Smooth muscle cell (in vitro differentiated cells): ENCODE data around the gene EGLN2. TPM values are rescaled to one million over a fixed set of nuclear protein-coding genes. Genes with fewer than 3 reads are reported as not detected.

Experiments used
- DNase-seq: peaks from one replicate; lab custom pipeline; 2025; ENCODE audit not compliant: unreplicated experiment; lab: John Stamatoyannopoulos, UW
- H2AFZ ChIP-seq: fragments of 200-600 bp; sonication (generic); 2 replicates; pipeline ENCODE4 v1.6.0; 2016; ENCODE audit warnings: antibody characterized with exemption, low read depth, mild to moderate bottlenecking
- H3F3A ChIP-seq: fragments of 200-600 bp; sonication (generic); 2 replicates; pipeline ENCODE4 v1.6.0; 2017; ENCODE audit warnings: antibody characterized with exemption, low read depth
- H3K27ac ChIP-seq: fragments of 200-600 bp; sonication (generic); 2 replicates; pipeline ENCODE4 v1.5.1; 2016; ENCODE audit warnings: low read depth, mild to moderate bottlenecking
- H3K27me3 ChIP-seq: fragments of 200-600 bp; sonication (generic); 2 replicates; pipeline ENCODE4 v1.6.1; 2016; ENCODE audit warnings: low read depth, mild to moderate bottlenecking
- H3K36me3 ChIP-seq: fragments of 200-600 bp; sonication (generic); 2 replicates; pipeline ENCODE4 v1.5.1; 2016; ENCODE audit warnings: low read depth
- H3K4me1 ChIP-seq: fragments of 200-600 bp; sonication (generic); 2 replicates; pipeline ENCODE4 v1.5.1; 2016; ENCODE audit warnings: low read depth
- H3K4me2 ChIP-seq: fragments of 200-600 bp; sonication (generic); 2 replicates; pipeline ENCODE4 v1.6.0; 2016; ENCODE audit warnings: mild to moderate bottlenecking
- H3K4me3 ChIP-seq: fragments of 200-600 bp; sonication (generic); 2 replicates; pipeline ENCODE4 v1.5.1; 2016; ENCODE audit warnings: mild to moderate bottlenecking
- H3K79me2 ChIP-seq: fragments of 200-600 bp; sonication (generic); 2 replicates; pipeline ENCODE4 v1.6.0; 2016; ENCODE audit warnings: low read depth, mild to moderate bottlenecking
- H3K9ac ChIP-seq: fragments of 200-600 bp; sonication (generic); 2 replicates; pipeline ENCODE4 v1.6.0; 2016; ENCODE audit warnings: low read depth
- H3K9me3 ChIP-seq: fragments of 200-600 bp; sonication (generic); replicated peaks from 2 replicates; pipeline ENCODE4 v1.5.1; 2016; ENCODE audit warnings: low read depth
- H4K20me1 ChIP-seq: fragments of 200-600 bp; sonication (generic); 2 replicates; pipeline ENCODE4 v1.6.0; 2016; ENCODE audit warnings: low read depth
- CTCF ChIP-seq: fragments of 200-600 bp; sonication (generic); IDR thresholded peaks from 2 replicates; pipeline ENCODE4 v1.5.1; 2017; ENCODE audit warnings: borderline replicate concordance, mild to moderate bottlenecking, antibody characterized with exemption; ENCODE audit not compliant: insufficient read depth, poor library complexity, severe bottlenecking
- WGBS: methylation state at CpG from one replicate; pipeline ENCODE4 v1.1.7; 2016; ENCODE audit warnings: low lambda C conversion rate; 5-methylcytosine and 5-hydroxymethylcytosine counted together
- polyA plus RNA-seq: library from polyadenylated mRNA; unstranded; fragments of >200 nt; fragmentation: Nextera tagmentation; extraction: Ambion mirVana; gene quantifications from 2 replicates; pipeline ENCODE4 v1.2.1, GENCODE V29; 2016
- total RNA-seq: library from RNA; depleted of rRNA; stranded (reverse); fragments of >200 nt; gene quantifications from 2 replicates; pipeline ENCODE4 v1.2.3, GENCODE V29; 2014

The EGLN2 gene
- total and polyA plus RNA-seq, 2 experiments from 2014 or later, result 25.1 to 77.1 TPM

GRCh38 chr19:40800339-40800996 is 1.5 kb downstream of the EGLN2 start:
- Histone ChIP-seq H4K20me1 (peaks cover 57% of the 10 kb centered on the region), H2AFZ (no peak overlapping the region), H3K36me3 (no peaks in the 10 kb centered on the region), H3K27ac (no peak overlapping the region), H3K27me3 (no peaks in the 10 kb centered on the region), H3K4me3 (peak overlapping the region; percentile 94), H3K9me3 (no peaks in the 10 kb centered on the region), H3K79me2 (peaks cover 64% of the 10 kb centered on the region), H3K4me1 (peaks cover 15% of the 10 kb centered on the region), H3K4me2 (peak overlapping the region; percentile 95), H3K9ac (peak overlapping the region; percentile 94), H3F3A (peaks cover 7% of the 10 kb centered on the region)
- WGBS, result 92% methylated on average over 27 of the region's 27 CpGs
- DNase-seq, result no peak
- no peak for TF ChIP-seq CTCF

GRCh38 chr19:40800997-40801377 is 2.0 kb downstream of the EGLN2 start:
- peaks cover 62% of the 10 kb centered on the region for H4K20me1 ChIP-seq

GRCh38 chr19:40801426-40802299 is 2.7 kb downstream of the EGLN2 start:
- Histone ChIP-seq H4K20me1 (peaks cover 69% of the 10 kb centered on the region), H3K36me3 (no peaks in the 10 kb centered on the region), H3K27me3 (no peaks in the 10 kb centered on the region), H3K9me3 (no peaks in the 10 kb centered on the region), H3K27ac (no peak overlapping the region), H3K4me2 (peak overlapping the region; percentile 19), H3K9ac (no peak overlapping the region), H3K79me2 (peaks cover 64% of the 10 kb centered on the region), H3F3A (peaks cover 17% of the 10 kb centered on the region), H3K4me3 (peak overlapping the region; percentile 7), H2AFZ (no peak overlapping the region), H3K4me1 (peaks cover 26% of the 10 kb centered on the region)
- 77% methylated on average over 12 of the region's 13 CpGs for WGBS
- no peak for TF ChIP-seq CTCF
- DNase-seq, result no peak

More at GRCh38 chr19:40800997-40801377, 2.0 kb downstream of the EGLN2 start:
- Histone ChIP-seq H3K27me3 (no peaks in the 10 kb centered on the region), H3K9ac (no peak overlapping the region), H3K4me3 (peak overlapping the region; percentile 94), H3K4me2 (peak overlapping the region; percentile 12), H3K79me2 (peaks cover 64% of the 10 kb centered on the region), H3F3A (peaks cover 12% of the 10 kb centered on the region), H3K4me1 (peaks cover 19% of the 10 kb centered on the region), H3K27ac (no peak overlapping the region), H3K9me3 (no peaks in the 10 kb centered on the region), H2AFZ (no peak overlapping the region), H3K36me3 (no peaks in the 10 kb centered on the region)
- DNase-seq, result no peak
- TF ChIP-seq CTCF, result no peak
- 95% methylated on average over 26 of the region's 27 CpGs for WGBS
